NCI-H82 treated with DMSO at 0.1 percent for 48 hours (cell line): ENCODE data around the gene ERVMER34-1.

Experiments
- DNase-seq: peaks from one replicate; lab custom pipeline; 2025; ENCODE audit not compliant: unreplicated experiment; lab: John Stamatoyannopoulos, UW

Gene ERVMER34-1

DNA sequence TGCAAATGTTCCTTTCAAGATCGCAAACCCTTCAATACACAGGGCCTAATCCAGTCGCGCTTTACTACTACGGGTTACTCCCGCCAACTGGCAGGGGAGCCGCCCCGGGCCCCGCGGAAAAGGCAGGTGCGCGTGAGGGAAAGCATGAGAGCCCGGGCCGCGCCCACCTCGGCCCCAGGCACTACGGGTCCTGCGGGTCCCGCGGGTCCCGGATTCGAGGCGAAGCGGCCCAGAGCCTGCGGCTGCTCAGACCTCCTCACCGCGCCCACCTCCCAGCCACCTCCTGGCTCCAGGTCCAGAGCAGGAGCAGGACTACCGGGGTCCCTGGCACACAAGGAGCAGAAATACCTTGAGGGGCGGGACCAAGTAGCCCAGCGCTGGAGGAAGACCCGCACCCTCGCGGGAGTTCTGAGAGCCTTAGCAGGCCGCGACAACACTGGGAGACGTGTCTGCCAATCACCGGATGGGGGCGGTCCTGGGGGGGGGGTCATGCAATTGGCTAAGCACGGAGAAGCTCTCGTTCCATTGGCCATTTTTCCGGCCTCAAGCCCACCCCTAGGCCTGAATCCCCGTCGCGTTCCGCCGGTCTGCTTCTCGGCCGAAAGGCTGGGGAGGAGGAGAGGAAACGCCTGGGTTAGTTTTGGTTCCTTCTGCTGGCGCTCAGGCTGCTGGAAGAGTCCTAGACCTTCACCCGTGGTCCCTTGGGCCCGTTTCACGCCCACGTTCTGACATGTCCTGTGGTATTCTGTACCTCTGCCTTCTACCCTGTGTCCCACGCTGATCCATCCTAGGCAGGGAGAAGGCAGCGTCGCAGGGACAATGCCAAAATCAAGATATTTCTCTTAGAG, 29.0 kb downstream of the ERVMER34-1 start:
- no peak for DNase-seq

DNA sequence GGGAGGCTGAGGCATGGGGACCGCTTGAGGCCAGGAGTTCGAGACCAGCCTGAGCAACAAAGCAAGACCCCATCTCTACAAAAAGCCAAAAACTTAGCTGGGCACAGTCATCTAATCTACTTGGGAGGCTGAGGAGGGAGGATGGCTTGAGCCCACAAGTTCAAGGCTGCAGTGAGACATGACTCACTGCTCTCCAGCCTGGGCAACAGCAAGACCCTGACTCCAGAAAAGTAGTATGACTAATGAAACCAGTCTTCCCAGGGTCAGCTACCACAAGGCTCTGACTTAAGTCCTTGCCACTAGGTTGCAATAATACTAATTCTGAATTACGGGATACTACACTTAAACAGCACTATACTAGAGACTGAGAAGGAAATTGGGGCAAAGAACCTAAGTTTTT, 33.1 kb downstream of the ERVMER34-1 start:
- no peak for DNase-seq

DNA sequence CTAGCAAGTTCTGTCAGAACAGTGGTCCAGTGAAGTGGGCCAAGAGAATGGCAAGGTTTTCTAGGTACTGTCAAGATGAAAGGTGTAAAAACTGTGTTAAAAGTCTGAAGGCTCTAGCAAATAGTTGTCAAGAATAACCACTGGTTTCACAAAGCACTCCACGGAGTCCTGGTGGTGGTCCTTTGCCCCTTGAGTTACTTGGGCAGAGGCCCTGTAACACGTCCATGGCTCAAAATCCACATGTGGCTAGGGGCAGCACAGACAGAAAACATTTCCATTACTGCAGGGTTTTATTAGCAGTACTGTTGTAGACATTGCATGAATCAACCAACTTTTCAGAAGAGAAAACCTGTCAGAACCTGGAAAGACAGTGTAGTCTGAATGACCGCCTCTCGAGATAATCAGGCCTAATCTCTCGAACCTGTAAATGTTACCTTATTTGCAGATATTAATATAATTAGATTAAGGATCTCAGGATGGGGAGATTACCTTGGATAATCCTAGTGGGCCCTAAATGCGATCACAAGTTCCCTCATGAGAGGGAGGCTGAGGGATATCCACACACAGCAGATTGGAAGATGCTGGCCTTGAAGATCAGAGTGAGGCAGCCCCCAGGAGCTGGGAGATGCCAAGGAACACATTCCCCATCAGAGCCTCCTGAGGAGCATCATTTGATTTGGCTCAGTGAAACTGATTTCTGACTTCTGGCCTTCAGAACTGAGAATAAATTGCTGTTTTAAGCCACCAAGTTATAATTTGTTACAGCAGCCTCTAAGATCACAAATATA, 34.7 kb downstream of the ERVMER34-1 start:
- DNase-seq = peak; percentile 37

DNA sequence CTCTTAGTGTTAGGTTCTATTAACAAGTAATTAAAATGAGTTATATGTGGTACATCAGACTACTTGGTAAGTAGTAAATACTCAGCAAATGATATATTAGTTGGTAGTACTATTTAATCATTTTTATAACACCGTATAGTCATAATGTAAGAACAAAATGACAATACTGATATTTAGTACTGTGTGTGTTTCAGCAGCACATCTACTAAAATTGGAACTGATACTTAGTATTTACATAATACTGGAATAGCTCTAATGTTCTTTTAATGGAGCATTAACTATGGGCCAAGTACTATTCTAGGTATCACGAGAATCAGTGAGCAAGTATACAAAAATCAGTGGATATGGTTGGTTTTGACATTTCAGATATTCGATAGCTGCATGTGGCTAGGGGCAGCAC, 35.3 kb downstream of the ERVMER34-1 start:
- DNase-seq = no peak

DNA sequence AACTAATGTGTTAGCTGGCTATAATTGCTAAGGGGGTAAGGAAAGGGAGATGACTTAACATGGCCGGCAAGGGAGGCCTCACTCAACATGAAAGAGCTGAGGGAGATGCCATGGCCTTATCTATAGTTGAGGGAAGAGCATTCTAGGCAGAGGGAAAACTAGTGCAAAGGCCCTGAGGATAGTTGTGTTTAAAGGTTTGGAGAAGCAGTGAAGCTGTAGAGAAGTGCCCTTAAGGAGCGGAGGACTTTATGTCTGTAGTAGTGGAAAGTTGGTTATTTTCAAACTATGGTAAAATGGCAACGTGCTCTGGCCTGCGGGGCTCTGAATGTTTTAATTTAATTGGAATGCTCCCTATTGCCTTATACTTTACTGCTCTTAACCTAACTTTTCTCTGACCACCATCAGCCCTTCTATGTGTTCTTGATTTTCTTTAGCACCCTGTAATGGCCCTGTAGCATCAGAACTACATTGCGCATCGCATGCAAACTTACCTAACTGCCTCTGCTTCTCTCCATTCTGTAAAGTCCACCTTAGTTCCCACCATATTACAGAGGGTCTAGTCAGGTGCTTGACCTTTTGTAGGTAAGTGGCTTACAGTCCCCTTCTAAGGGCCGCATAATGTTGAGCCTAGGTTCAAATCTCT, 35.8 kb downstream of the ERVMER34-1 start:
- no peak for DNase-seq

DNA sequence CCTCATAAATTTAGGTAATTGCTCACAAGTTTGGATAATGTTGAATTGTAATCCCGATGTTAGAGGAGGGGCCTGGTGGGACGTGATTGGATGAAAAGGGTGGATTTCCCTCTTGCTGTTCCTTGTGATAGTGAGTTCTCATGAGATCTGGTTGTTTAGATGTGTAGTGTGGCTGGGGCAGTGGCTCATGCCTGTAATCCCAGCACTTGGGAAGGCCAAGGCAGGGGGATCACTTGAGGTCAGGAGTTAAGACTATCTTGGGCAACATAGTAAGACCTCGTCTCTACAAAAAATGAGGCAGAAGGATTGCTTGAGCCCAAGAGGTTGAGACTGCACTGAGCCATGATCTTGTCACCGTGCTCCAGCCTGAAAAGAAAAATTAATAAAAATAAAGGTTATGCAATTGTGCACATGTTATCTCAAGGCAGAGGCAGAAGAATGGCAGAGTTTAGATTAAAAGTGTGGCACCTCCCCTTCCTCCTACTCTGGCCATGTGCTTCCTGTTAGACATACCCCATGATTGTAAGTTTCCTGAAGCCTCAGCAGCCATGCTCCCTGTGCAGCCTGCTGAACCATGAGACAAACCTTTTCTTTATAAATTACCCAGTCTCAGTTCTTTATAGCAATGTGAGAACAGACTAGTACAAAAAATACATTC, 36.5 kb downstream of the ERVMER34-1 start:
- no peak for DNase-seq

DNA sequence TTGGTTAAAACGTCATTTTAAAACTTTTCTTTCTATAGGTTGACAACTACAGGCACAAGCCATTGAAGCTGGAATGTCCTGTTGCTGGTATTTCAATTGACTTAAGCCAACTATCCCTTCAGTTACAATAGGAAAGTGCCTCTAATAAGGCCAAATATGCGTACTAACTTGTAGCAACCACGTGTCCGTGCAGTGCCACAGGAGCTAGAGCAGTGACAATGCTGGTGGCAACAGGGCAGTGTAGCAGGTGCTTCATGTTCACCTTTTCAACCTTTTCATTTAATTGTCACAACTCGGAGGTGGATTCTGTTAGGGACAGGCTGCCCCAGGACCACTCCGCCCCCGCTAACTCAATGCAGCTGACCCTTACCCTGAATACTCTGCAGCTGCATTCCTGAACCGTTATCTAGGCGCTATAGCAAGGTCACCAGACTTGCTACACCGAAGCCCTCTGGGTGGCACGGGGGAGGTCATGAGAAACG, 37.7 kb downstream of the ERVMER34-1 start:
- no peak for DNase-seq

DNA sequence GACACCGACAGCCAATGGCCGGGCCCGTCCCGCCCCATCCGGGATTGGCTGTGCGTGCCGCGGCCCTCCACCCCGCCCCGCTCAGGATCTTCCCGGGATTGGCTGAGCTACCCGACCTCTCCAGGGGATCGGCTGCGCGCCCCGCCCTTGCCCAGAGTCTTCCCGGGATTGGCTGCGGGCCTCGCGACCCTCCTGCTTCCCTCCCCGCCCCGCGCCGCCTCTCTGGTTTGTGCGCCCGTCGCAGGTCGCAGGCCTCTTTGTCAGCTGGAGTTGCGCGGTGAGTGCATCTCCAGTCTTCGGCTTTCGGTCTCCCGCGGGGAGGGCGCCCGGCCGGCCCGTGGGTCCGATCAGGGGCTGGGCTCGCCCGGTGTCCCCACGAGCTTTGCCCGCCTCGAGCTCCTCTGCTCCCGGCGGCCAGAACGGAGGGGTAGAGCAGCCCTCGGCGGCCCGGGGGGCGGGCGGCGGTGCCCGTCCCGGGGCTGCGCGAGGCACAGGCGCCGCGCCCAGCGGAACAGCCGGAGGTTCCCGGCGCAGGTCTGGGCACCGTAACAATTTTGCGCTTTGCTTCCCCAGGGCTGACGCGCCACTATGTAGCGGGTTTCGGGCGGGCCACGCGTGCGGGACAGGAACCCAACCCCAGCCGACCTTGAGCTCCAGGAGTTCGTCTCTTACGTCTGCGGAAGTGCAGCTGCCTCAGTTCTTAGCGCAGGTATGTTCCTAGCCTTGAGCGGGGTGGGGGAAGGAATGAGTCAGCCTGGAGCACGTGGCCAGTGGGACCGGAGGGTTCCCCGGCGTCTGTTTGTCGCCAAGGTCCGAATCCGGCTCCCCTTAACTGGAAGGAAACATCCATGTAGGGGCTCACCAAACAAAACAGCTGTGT, 38.7 kb downstream of the ERVMER34-1 start:
- no peak for DNase-seq

DNA sequence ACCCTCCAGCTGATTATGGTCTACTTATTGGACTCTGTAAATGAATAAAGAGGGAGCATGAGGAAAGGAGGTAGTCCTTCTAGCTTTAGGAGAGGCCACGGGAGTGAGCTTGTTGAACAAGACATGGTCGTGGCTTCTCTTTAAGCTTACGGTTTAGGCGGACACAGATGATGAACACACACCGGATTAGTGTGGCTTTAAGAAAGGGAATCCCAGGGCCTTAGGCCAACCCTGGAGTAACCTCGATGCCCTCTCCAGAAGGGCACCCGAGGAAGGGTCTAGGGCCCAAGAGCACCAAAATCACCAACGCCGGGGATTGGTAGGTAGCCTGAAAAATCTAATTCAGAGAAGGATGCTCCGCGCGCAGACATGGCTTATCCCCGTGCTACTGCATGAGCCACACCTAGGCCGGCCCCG, 39.4 kb downstream of the ERVMER34-1 start:
- DNase-seq = no peak

DNA sequence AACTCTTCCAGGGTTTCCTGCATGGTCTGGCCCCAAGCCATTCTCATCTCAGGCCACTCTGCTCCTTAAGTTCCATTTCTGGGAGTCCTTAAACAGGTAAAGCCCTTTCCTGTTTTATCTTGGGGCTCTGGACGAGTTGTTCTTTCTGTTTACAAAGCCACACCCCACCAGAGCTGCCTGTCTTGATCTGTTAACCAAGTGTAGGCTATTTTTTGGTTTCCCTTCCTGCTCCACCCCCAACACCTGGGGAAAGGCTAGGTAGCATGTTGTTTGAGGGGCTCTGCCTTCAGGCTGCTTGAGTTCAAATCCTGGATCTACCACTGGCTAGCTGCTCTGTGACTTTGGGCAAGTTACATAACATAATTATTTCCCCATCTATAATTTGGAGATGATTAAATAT, 40.0 kb downstream of the ERVMER34-1 start:
- no peak for DNase-seq

DNA sequence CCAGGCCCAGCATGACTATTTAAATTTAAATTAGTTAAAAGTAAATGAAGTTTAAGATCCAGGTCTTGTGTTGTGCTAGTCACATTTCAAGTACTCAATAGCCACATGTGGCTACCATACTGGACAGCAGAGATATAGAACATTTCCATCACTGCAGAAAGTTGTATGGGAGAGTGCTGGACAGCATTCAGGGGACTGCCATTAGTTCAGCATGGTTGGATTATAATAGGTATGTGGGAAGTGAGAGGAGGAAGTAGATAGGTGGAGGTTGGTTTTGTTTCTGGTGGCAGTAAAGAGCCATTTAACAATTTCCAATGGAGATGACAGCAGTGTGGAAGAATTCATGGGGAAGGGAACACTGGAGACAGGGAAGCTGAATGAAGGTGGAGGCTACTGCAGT, 42.1 kb downstream of the ERVMER34-1 start:
- DNase-seq = no peak

DNA sequence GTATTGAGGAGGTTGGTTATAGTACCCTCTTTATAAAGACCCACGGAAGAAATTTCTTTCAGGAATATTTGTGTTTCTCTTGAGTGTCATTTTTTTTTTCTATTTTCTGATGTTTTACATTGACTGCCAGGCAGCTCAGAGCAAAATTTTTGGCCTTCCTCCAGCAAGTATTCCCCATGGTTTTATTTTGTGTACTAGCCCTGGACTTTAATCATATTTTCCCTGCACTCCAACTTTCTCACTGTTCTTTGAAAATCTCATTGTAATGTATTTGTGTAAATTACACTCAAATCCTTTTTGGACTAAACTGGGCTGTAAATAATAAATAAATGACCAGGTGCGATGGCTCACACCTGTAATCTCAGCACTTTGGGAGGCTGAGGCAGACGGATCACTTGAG, 46.6 kb downstream of the ERVMER34-1 start:
- DNase-seq = no peak

DNA sequence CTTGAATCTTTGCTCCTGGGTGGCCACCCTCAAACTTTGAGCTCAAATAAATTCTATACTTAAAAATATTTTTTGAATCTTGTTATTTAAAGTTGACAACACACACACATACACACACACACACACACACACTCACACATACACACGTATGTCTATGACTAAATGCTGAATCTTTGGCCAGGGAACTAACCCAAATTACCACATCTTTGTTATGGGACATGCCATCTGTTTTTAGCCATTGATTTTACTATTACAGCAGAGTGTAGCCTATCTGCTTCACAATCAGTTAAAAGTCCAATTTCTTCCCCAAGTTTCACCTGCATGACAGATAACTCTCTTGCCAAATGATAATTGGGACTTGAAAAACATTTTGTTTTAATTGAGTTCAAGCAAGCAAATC, 47.1 kb downstream of the ERVMER34-1 start:
- no peak for DNase-seq

DNA sequence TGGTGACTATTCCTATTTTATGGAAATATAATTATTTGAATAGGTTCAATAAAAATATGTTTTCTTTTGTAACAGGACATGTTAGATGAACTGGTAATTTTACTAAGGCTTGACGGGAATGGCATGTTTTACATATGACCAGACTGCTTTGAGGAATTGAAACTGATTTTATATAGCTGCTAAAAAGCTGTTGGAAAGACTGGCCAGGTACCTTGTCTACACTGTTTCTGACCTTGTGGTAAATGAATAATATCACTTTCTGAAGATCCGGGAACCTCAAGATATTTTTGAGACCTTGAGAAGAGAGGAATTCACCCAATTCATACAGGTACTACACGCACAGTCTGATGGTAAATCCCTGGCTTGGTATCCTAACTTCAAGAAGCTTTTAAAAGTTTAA, 50.0 kb downstream of the ERVMER34-1 start:
- no peak for DNase-seq

DNA sequence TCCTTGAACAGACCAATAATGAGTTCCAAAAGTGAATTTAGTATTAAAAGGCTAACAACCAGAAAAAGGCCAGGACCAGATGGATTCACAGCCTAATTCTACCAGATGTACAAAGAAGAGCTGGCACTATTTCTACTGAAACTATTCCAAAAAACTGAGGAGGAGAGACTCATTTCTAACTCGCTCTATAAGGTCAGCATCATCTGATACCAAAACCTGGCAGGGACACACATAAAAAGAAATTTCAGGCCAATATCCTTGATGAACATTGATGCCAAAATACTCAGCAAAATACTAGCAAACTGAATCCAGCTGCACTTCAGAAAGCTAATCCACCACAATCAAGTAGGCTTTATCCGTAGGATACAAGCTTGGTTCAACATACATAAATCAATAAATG, 56.3 kb downstream of the ERVMER34-1 start:
- DNase-seq = no peak

DNA sequence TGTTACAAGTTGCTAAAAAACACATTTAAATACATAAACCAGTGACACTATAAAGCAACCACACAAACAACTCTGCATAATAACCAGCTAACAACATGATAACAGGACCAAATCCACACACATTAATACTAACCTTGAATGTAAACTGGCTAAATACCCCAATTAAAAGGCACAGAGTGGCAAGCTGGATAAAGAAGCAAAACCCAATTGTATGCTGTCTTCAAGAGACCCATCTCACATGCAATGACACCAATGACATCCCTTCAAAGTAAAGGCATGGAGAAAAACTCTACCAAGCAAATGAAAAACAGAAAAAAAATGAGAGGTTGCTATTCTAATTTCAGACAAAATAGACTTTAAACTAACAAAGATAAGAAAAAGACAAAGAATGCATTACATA, 57.7 kb downstream of the ERVMER34-1 start:
- no peak for DNase-seq
